IPS-NIHi7 (cell line): Measurements from ENCODE around the gene SMG5.

ENCODE experiments used
- DNase-seq: peaks from one replicate; pipeline ENCODE4 v3.0.0; 2012; ENCODE audit warnings: mixed read lengths; ENCODE audit errors: extremely low spot score

The SMG5 gene

GRCh38 chr1:156281281-156281680 is 1.3 kb downstream of the SMG5 start:
- no peak for DNase-seq

- DNase-seq: no peak
These were observed 2.8 kb downstream of the SMG5 start for GRCh38 chr1:156279837-156280236.

GRCh38 chr1:156276966-156277381 is 5.7 kb downstream of the SMG5 start:
- DNase-seq: no peak

- no peak for DNase-seq
These were observed 6.1 kb downstream of the SMG5 start for GRCh38 chr1:156276532-156276931.

GRCh38 chr1:156270314-156270713 is 12.3 kb downstream of the SMG5 start:
- no peak for DNase-seq

GRCh38 chr1:156268336-156268735 is 14.3 kb downstream of the SMG5 start:
- no peak for DNase-seq

- DNase-seq: no peak
These were observed 16.6 kb downstream of the SMG5 start for GRCh38 chr1:156266051-156266450.

GRCh38 chr1:156263288-156263655 is 19.4 kb downstream of the SMG5 start:
- no peak for DNase-seq

- DNase-seq: no peak
These were observed 20.0 kb downstream of the SMG5 start for GRCh38 chr1:156262461-156263287.

- DNase-seq: no peak
These were observed 21.7 kb downstream of the SMG5 start for GRCh38 chr1:156260896-156261295.

GRCh38 chr1:156259805-156260204 is 22.8 kb downstream of the SMG5 start:
- no peak for DNase-seq

- DNase-seq: no peak
These were observed 23.8 kb downstream of the SMG5 start for GRCh38 chr1:156258859-156259258.

GRCh38 chr1:156257711-156258110 is 24.9 kb downstream of the SMG5 start:
- DNase-seq: no peak

- no peak for DNase-seq
These were observed 29.0 kb downstream of the SMG5 start for GRCh38 chr1:156253634-156254033.

- DNase-seq: no peak
These were observed 31.1 kb downstream of the SMG5 start for GRCh38 chr1:156251527-156251926.

- DNase-seq: no peak
These were observed 33.0 kb downstream of the SMG5 start for GRCh38 chr1:156249593-156249992.

GRCh38 chr1:156248323-156248683 is 34.3 kb downstream of the SMG5 start:
- DNase-seq: no peak

GRCh38 chr1:156247460-156248322 is 34.9 kb downstream of the SMG5 start, which contains the start of gene PAQR6:
Gene PAQR6 (minus strand): TSS chr1:156248056. CDS start chr1:156246731, 1,325 bp downstream.
- peak; percentile 42 for DNase-seq

GRCh38 chr1:156246781-156247459 is 35.7 kb downstream of the SMG5 start:
- DNase-seq: no peak

- DNase-seq: no peak
These were observed 36.3 kb downstream of the SMG5 start for GRCh38 chr1:156246241-156246780.

- peak; percentile 71 for DNase-seq
These were observed 37.0 kb downstream of the SMG5 start for GRCh38 chr1:156245451-156246232.
